B cell (primary cell): ENCODE data around the gene PAX2. TPM values are rescaled to one million over a fixed set of nuclear protein-coding genes. Genes with fewer than 3 reads are reported as not detected.

Source experiments
- ATAC-seq: fragments of 200-7000 bp; cut with Tn5 transposase; one replicate; pipeline ENCODE4 v1.10.0; 2021; ENCODE audit warnings: low read depth, mild to moderate bottlenecking, moderate number of reproducible peaks, moderate library complexity
- CTCF ChIA-PET: fragments of 350-600 bp; sonication (Branson Sonifier 250); formaldehyde crosslinking; loops from one replicate; lab custom pipeline; 2021; ENCODE audit warnings: antibody characterized with exemption, inconsistent platforms; lab: Charles Lee
- POLR2A ChIA-PET: fragments of 350-600 bp; sonication (Branson Sonifier 250); formaldehyde crosslinking; loops from one replicate; lab custom pipeline; 2021; ENCODE audit warnings: antibody characterized with exemption; lab: Charles Lee
- DNase-seq: peaks from one replicate; pipeline ENCODE4 v3.0.0; 2013
- H2AFZ ChIP-seq: 2 replicates; pipeline ENCODE4 v1.6.1; 2012; ENCODE audit warnings: mild to moderate bottlenecking, low read depth, low read length; ENCODE audit not compliant: insufficient read depth, poor library complexity, severe bottlenecking
- H3K27ac ChIP-seq, 2 donors: 1 replicate in 1 of 2; 2 replicates in 1 of 2; pipeline ENCODE4 v1.5.1; 2012 to 2013; ENCODE audit warnings: low read length in 2 of 2, mild to moderate bottlenecking in 2 of 2, moderate library complexity in 1 of 2
- H3K27me3 ChIP-seq, 4 experiments: fragments of 200-600 bp in 1 of 4; sonication (generic) in 1 of 4; replicated peaks in 1 of 4; 1 replicate in 2 of 4; 2 replicates in 2 of 4; pipeline versions ENCODE4 v1.6.1 to v1.7.0; 2013 to 2016; ENCODE audit warnings: low read length in 3 of 4, mild to moderate bottlenecking in 2 of 4, mixed read lengths in 1 of 4, moderate library complexity in 1 of 4; ENCODE audit not compliant: insufficient read depth in 4 of 4, control insufficient read depth in 3 of 4; ENCODE audit errors: control extremely low read depth in 1 of 4
- H3K36me3 ChIP-seq, 2 experiments: replicated peaks in 1 of 2; 1 replicate in 1 of 2; 2 replicates in 1 of 2; pipeline versions ENCODE4 v1.6.1 to v1.7.1; 2013; ENCODE audit warnings: low read length in 1 of 2; ENCODE audit not compliant: insufficient read depth in 2 of 2, control insufficient read depth in 1 of 2; ENCODE audit errors: control extremely low read depth in 1 of 2, extremely low read depth in 1 of 2
- H3K4me1 ChIP-seq, 2 donors: fragments of 200-600 bp in 1 of 2; sonication (generic) in 1 of 2; 1 replicate in 1 of 2; 2 replicates in 1 of 2; pipeline versions ENCODE4 v1.5.1 to v1.6.1; 2013 to 2017; ENCODE audit warnings: low read length in 2 of 2; ENCODE audit not compliant: control insufficient read depth in 2 of 2, insufficient read depth in 2 of 2
- H3K4me2 ChIP-seq: replicated peaks from 2 replicates; pipeline ENCODE3; 2012; ENCODE audit warnings: mild to moderate bottlenecking, low read depth, low read length; ENCODE audit not compliant: poor library complexity, severe bottlenecking
- H3K4me3 ChIP-seq, 5 experiments: fragments of 200-600 bp in 1 of 5; sonication (generic) in 1 of 5; 1 replicate in 3 of 5; 2 replicates in 2 of 5; pipeline versions ENCODE4 v1.5.1 to v1.7.0; 2011 to 2016; ENCODE audit warnings: low read length in 4 of 5, mild to moderate bottlenecking in 4 of 5, low read depth in 2 of 5, control low read depth in 1 of 5, moderate library complexity in 1 of 5; ENCODE audit not compliant: insufficient read depth in 1 of 5; ENCODE audit errors: control extremely low read depth in 1 of 5, extremely low read depth in 1 of 5
- H3K79me2 ChIP-seq: fragments of 200-600 bp; sonication (generic); one replicate; pipeline ENCODE4 v1.6.0; 2016; ENCODE audit warnings: low read length; ENCODE audit not compliant: control insufficient read depth, insufficient read depth
- H3K9ac ChIP-seq: fragments of 200-600 bp; sonication (generic); 2 replicates; pipeline ENCODE4 v1.6.1; 2017; ENCODE audit warnings: mild to moderate bottlenecking, low read length, moderate library complexity
- H3K9me3 ChIP-seq, 3 donors: one replicate each; pipeline versions ENCODE4 v1.6.1 to v1.7.1; 2013; ENCODE audit warnings: low read length in 2 of 3; ENCODE audit not compliant: control insufficient read depth in 2 of 3, insufficient read depth in 1 of 3; ENCODE audit errors: control extremely low read depth in 1 of 3
- H4K20me1 ChIP-seq: 2 replicates; pipeline ENCODE4 v1.6.0; 2012; ENCODE audit warnings: mild to moderate bottlenecking, low read length; ENCODE audit not compliant: insufficient read depth, control insufficient read depth, poor library complexity, severe bottlenecking
- H3K27ac Mint-ChIP-seq: one replicate; pipeline ENCODE4 v1.8.0; 2021; ENCODE audit warnings: mixed read lengths
- H3K27me3 Mint-ChIP-seq: one replicate; pipeline ENCODE4 v1.8.0; 2021; ENCODE audit warnings: mixed read lengths
- H3K4me1 Mint-ChIP-seq: one replicate; pipeline ENCODE4 v1.8.0; 2021; ENCODE audit warnings: mixed read lengths
- H3K4me3 Mint-ChIP-seq: one replicate; pipeline ENCODE4 v1.8.0; 2021; ENCODE audit warnings: mixed read lengths
- H3K9me3 Mint-ChIP-seq: one replicate; pipeline ENCODE4 v1.8.0; 2022; ENCODE audit warnings: mixed read lengths; ENCODE audit not compliant: insufficient read depth
- CTCF ChIP-seq: fragments of 200-600 bp; IDR thresholded peaks from one replicate; pipeline ENCODE4 v1.8.0; 2022; ENCODE audit warnings: antibody characterized with exemption, mild to moderate bottlenecking
- EZH2 ChIP-seq: IDR thresholded peaks from 2 replicates; pipeline ENCODE4 v1.6.1; 2012; ENCODE audit warnings: borderline replicate concordance, low read depth, mild to moderate bottlenecking, moderate library complexity, low read length; ENCODE audit not compliant: insufficient read depth, poor library complexity, severe bottlenecking
- WGBS: methylation state at CpG from one replicate; pipeline ENCODE4 v1.1.5; 2013; ENCODE audit warnings: missing lambda C conversion rate; ENCODE audit not compliant: insufficient coverage; 5-methylcytosine and 5-hydroxymethylcytosine counted together
- intact Hi-C: fragments of 100-400 bp; cut with micrococcal nuclease; formaldehyde crosslinking; loops from one replicate; pipeline ENCODE4 v1.10.0; 2022
- polyA plus RNA-seq: library from polyadenylated mRNA; depleted of rRNA; stranded (reverse); fragments of >200 nt; gene quantifications from 2 replicates; pipeline ENCODE4 v1.2.3, GENCODE V29; 2012
- total RNA-seq, 2 donors: library from RNA; stranded (reverse); fragments of 120-200 nt in 1 of 2; gene quantifications; 1 replicate in 1 of 2; 2 replicates in 1 of 2; pipeline versions ENCODE4 v1.2.3 to v1.2.4, GENCODE V29; 2013 to 2022

The PAX2 gene
- total and polyA plus RNA-seq, 2 donors (not counting 1 experiment from before 2014, with no cell fraction given): 0.12 TPM; not detected in 1

- H3K9ac ChIP-seq: no peak overlapping the region
- no peak overlapping the region for H3K27ac ChIP-seq
- no peak overlapping the region for H3K4me2 ChIP-seq
- 76% methylated on average over 8 of the region's 8 CpGs for WGBS
- Mint-ChIP-seq H3K9me3 (no peaks in the 10 kb centered on the region), H3K4me3 (no peak overlapping the region), H3K27ac (no peak overlapping the region), H3K4me1 (peaks cover 5% of the 10 kb centered on the region), H3K27me3 (peaks cover 77% of the 10 kb centered on the region)
- ATAC-seq: no peak
- H3K4me3 ChIP-seq: no peak overlapping the region
- TF ChIP-seq EZH2 (no peak), CTCF (no peak)
- POLR2A ChIA-PET: no interaction called here
- H3K4me1 ChIP-seq: no peaks in the 10 kb centered on the region
- no peaks in the 10 kb centered on the region for H4K20me1 ChIP-seq
- H3K36me3 ChIP-seq: no peaks in the 10 kb centered on the region
- CTCF ChIA-PET: no interaction called here
- peaks cover 0 to 60% (median 7%) of the 10 kb centered on the region in 4 experiments for H3K27me3 ChIP-seq
- H3K9me3 ChIP-seq: no peaks in the 10 kb centered on the region
- DNase-seq: no peak
- no peak overlapping the region for H2AFZ ChIP-seq
- no peaks in the 10 kb centered on the region for H3K79me2 ChIP-seq
- intact Hi-C loops: no loop called here
Measured at GRCh38 chr10:100806356-100806645, 60.9 kb downstream of the PAX2 start.

- no peak for TF ChIP-seq CTCF
- TF ChIP-seq EZH2: no peak
- intact Hi-C loops: no loop called here
- Mint-ChIP-seq H3K9me3 (no peaks in the 10 kb centered on the region), H3K27me3 (peaks cover 76% of the 10 kb centered on the region), H3K27ac (no peak overlapping the region), H3K4me1 (peaks cover 5% of the 10 kb centered on the region), H3K4me3 (no peak overlapping the region)
- H2AFZ ChIP-seq: no peak overlapping the region
- peaks cover 0 to 2% (median 0%) of the 10 kb centered on the region in 3 donors for H3K9me3 ChIP-seq
- ATAC-seq (no peak), DNase-seq (no peak)
- no peak overlapping the region for H3K9ac ChIP-seq
- H3K4me2 ChIP-seq: no peak overlapping the region
- no peaks in the 10 kb centered on the region for H3K36me3 ChIP-seq
- WGBS: 57% methylated on average over 20 of the region's 20 CpGs
- no peaks in the 10 kb centered on the region for H3K79me2 ChIP-seq
- ChIA-PET POLR2A (no interaction called here), CTCF (no interaction called here)
- H3K27me3 ChIP-seq: peaks cover 0 to 57% (median 7%) of the 10 kb centered on the region in 4 experiments
- H3K27ac ChIP-seq: no peak overlapping the region
- H3K4me1 ChIP-seq: no peaks in the 10 kb centered on the region
- H3K4me3 ChIP-seq: no peak overlapping the region
- no peaks in the 10 kb centered on the region for H4K20me1 ChIP-seq
Measured at GRCh38 chr10:100807241-100807951, 62.0 kb downstream of the PAX2 start.
